ENCODE measurements around the gene ZNF683.

DNA sequence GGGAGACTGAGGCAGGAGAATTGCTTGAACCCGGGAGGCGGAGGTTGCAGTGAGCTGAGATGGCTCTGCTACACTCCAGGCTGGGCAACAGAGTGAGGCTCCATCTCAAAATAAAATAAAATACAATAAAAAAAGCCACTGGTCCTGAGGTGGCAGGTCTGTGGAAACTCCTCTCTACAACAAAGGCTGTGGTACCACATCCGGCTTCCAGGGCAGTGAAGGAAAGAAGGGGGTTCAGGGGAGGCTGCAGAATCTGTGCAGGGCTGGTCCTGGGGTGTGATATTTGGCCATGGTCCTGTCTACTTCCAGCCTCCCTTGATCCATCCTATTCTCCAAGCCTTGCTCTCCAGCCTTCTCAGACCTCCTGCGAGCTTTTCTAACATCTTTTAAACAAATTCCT, 731 bp upstream of the ZNF683 start:
- TF ChIP-seq, protein P1, sequence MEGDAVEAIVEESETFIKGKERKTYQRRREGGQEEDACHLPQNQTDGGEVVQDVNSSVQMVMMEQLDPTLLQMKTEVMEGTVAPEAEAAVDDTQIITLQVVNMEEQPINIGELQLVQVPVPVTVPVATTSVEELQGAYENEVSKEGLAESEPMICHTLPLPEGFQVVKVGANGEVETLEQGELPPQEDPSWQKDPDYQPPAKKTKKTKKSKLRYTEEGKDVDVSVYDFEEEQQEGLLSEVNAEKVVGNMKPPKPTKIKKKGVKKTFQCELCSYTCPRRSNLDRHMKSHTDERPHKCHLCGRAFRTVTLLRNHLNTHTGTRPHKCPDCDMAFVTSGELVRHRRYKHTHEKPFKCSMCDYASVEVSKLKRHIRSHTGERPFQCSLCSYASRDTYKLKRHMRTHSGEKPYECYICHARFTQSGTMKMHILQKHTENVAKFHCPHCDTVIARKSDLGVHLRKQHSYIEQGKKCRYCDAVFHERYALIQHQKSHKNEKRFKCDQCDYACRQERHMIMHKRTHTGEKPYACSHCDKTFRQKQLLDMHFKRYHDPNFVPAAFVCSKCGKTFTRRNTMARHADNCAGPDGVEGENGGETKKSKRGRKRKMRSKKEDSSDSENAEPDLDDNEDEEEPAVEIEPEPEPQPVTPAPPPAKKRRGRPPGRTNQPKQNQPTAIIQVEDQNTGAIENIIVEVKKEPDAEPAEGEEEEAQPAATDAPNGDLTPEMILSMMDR (IDR thresholded peaks at IDR 0.05), result no peak
- TF ChIP-seq POLR2A (IDR thresholded peaks at IDR 0.05) (no peak), EP300 (IDR thresholded peaks at IDR 0.05) (no peak)
